Lower leg skin (tissue), 4 donors: ENCODE data around the gene TIPARP. TPM values are rescaled to one million over a fixed set of nuclear protein-coding genes. Genes with fewer than 3 reads are reported as not detected.

Experiments used
- DNase-seq, 2 donors: peaks; one replicate each; pipeline ENCODE4 v3.0.0-alpha.2; 2019; ENCODE audit warnings: low spot score in 2 of 2
- H3K4me3 ChIP-seq: fragments of 200-600 bp; sonication (generic); 2 replicates; pipeline ENCODE4 v1.5.1; 2017; ENCODE audit warnings: mild to moderate bottlenecking, low read depth; ENCODE audit not compliant: poor library complexity, severe bottlenecking
- CTCF ChIP-seq, 3 donors: fragments of 450-650 bp; IDR thresholded peaks; one replicate each; pipeline ENCODE4 v1.5.1; 2016; ENCODE audit warnings: antibody characterized with exemption in 3 of 3, mild to moderate bottlenecking in 3 of 3, moderate library complexity in 2 of 3
- POLR2A ChIP-seq, 2 donors: fragments of 450-650 bp; IDR thresholded peaks; one replicate each; pipeline ENCODE4 v1.6.1; 2016 to 2017; ENCODE audit warnings: antibody characterized with exemption in 2 of 2, mild to moderate bottlenecking in 1 of 2, moderate library complexity in 1 of 2
- WGBS, 2 donors: methylation state at CpG; one replicate each; pipeline ENCODE4 v1.1.5; 2018; 5-methylcytosine and 5-hydroxymethylcytosine counted together
- intact Hi-C: fragments of 100-400 bp; cut with DNase I; formaldehyde crosslinking; loops from one replicate; pipeline ENCODE4 v1.15.0; 2023; ENCODE audit warnings: low total_unique reads
- total RNA-seq, 4 donors: library from RNA; depleted of rRNA; stranded (reverse); fragments of >200 nt; gene quantifications; one replicate each; pipeline ENCODE4 v1.1.0, GENCODE V29; 2016

The TIPARP gene
- total RNA-seq, 4 donors from 2014 or later, result 59.1 to 70.3 (median 68.5) TPM

- no peak for DNase-seq
- H3K4me3 ChIP-seq, result no peak overlapping the region
- 58 to 62% methylated on average over 2 of the region's 2 CpGs for WGBS, 2 donors
- intact Hi-C loops, result no loop called here
- TF ChIP-seq CTCF (IDR thresholded peaks at IDR 0.05), result no peak
Observed at GRCh38 chr3:156665291-156665690, 9.1 kb upstream of the TIPARP start.

- DNase-seq, result no peak
- intact Hi-C loops, result no loop called here
- H3K4me3 ChIP-seq, result no peak overlapping the region
- no peak for TF ChIP-seq POLR2A (IDR thresholded peaks at IDR 0.05)
- no peak for TF ChIP-seq CTCF (IDR thresholded peaks at IDR 0.05)
- WGBS, 2 donors, result 77 to 82% methylated on average over 1 of the region's 1 CpG
Observed at GRCh38 chr3:156666073-156666472, 8.3 kb upstream of the TIPARP start.

GRCh38 chr3:156668073-156668763 lies 6.2 kb upstream of the TIPARP start:
- no peak overlapping the region for H3K4me3 ChIP-seq
- intact Hi-C loops, result no loop called here
- DNase-seq, result no peak
- TF ChIP-seq POLR2A (IDR thresholded peaks at IDR 0.05) (no peak), CTCF (IDR thresholded peaks at IDR 0.05) (no peak)
- 36% methylated on average over 4 of the region's 4 CpGs for WGBS, 2 donors

- DNase-seq, result no peak
- intact Hi-C loops, result loop anchor here (5.0 to 10.0 kb wide), 2 partner anchors 412 to 465 kb away; no protein-coding TSS in a partner anchor
- no peak overlapping the region for H3K4me3 ChIP-seq
- WGBS, 2 donors, result 90 to 93% methylated on average over 2 of the region's 2 CpGs
- TF ChIP-seq CTCF (IDR thresholded peaks at IDR 0.05) (no peak), POLR2A (IDR thresholded peaks at IDR 0.05) (no peak)
Observed at GRCh38 chr3:156670077-156670476, 4.3 kb upstream of the TIPARP start.

GRCh38 chr3:156670652-156671051 lies 3.7 kb upstream of the TIPARP start:
- no peak for TF ChIP-seq POLR2A (IDR thresholded peaks at IDR 0.05)
- no peak for TF ChIP-seq CTCF (IDR thresholded peaks at IDR 0.05)
- no peak for DNase-seq
- intact Hi-C loops, result loop anchor here (5.0 to 10.0 kb wide), 2 partner anchors 412 to 464 kb away; no protein-coding TSS in a partner anchor
- WGBS, 2 donors, result 72 to 74% methylated on average over 4 of the region's 4 CpGs
- no peak overlapping the region for H3K4me3 ChIP-seq

GRCh38 chr3:156673732-156674045 lies 701 bp upstream of the TIPARP start:
- intact Hi-C loops, result loop anchor here (2.0 to 10.0 kb wide), 3 partner anchors 143 to 461 kb away; no protein-coding TSS in a partner anchor
- TF ChIP-seq CTCF (IDR thresholded peaks at IDR 0.05), result no peak
- TF ChIP-seq POLR2A (IDR thresholded peaks at IDR 0.05), result no peak
- 6 to 10% methylated on average over 10 of the region's 10 CpGs for WGBS, 2 donors
- H3K4me3 ChIP-seq, result no peak overlapping the region
- no peak for DNase-seq
